Activated CD4-positive, alpha-beta T cell treated with anti-CD3 and anti-CD28 coated beads for 4 hours (primary cell): Measurements from ENCODE around the gene KRTAP12-4.
"Not testable (repeated sequence)": the region's sequence is repeated elsewhere in the genome, so short reads cannot be mapped to it uniquely, and the experiment has no call there.

ENCODE experiments used
- DNase-seq, 2 donors: peaks; one replicate each; pipeline ENCODE4 v3.0.0-alpha.2; 2020

Gene KRTAP12-4

DNA sequence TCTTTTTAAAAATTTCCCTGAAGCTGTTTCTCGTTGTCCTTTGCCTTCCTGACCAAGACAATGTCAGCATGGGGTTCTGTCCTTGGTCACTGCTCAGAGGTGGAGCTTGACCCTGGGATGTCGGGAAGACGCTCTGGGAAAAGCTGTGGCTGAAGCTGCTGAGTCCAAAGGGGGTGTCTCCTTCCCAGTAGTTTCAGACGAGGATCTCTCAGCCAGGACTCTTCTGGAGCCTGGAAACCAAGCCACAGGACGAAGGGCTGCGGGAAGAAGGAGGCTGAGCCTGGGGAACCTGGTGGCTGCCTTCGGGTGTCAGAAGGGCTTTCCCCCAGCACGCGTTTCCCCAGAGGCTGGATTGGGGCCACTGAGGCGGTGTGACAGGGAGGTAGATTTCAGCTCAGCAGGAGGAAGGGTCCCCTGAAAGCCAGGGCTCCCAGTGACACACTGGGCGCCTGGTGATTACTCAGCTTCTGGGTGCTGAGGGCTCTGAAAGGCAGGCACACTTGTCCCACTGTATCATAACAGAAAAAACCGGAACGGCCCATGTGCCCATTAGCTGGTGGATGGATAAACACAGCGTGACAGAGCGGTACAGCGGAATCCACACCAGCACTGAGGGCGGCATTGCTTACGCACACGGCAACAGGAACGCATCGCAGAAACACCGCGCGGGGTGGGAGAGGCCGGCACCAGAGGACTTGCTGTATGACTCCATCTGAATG, 32.5 kb upstream of the KRTAP12-4 start:
- DNase-seq, result no peak

DNA sequence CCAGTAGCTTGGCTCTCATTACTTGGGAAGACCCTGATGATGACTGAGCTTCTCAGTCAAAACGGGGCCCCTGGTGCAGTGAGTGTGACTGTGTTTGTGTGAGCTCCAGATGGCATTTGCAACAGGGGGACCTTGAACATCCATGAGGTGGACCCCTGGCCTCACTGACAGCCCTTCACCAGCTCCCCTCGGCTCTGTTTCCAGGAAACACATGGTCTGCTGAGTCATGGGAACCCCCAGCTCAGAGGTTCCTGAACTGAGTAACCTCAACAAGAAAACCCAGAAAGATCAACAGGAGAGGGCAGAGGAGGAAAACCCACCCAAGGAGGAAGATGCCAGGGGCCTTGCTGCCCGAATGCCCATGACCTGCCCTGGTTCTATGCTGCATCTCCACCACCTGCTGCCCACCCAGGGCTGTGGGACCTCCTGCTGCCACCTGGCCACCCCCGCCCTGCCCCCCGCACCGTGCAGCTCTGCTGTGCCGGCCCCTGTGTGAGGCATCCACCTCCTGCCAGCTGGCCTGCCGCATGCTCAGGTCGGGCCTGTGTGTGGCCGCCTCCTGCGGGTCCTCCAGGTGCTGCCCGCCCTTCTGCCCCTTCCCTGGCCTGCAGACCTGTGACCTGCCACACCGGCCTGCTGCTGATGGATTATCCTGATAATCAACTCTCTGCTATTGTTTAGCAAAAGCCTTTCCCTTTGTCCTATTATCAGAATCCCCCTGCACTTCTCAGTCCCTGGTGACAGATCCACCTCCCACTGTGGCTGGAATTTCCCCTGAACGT, 31.7 kb upstream of the KRTAP12-4 start:
- DNase-seq, result no peak

GRCh38 chr21:44685050-44685449, 30.6 kb upstream of the KRTAP12-4 start:
- DNase-seq, result not testable (repeated sequence)

DNA sequence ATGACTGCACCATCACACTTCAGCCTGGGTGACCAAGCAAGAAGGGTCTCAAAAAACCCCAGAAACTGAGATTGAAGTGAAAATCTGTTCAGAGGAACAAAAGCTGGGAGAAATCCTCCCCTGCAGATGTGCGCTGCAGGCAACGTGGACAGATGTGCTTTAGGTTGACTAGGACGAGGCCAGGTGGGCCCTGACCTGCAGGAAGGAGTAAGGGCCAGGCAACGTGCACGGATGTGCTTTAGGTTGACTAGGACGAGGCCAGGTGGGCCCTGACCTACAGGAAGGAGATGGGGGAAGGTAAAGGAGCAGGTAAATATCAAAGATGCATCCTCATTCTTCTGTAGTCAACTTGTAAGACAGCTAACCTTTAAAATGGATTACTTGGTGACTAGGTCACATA, 30.0 kb upstream of the KRTAP12-4 start:
- no peak for DNase-seq

GRCh38 chr21:44684077-44684476, 29.6 kb upstream of the KRTAP12-4 start:
- DNase-seq, result no peak

DNA sequence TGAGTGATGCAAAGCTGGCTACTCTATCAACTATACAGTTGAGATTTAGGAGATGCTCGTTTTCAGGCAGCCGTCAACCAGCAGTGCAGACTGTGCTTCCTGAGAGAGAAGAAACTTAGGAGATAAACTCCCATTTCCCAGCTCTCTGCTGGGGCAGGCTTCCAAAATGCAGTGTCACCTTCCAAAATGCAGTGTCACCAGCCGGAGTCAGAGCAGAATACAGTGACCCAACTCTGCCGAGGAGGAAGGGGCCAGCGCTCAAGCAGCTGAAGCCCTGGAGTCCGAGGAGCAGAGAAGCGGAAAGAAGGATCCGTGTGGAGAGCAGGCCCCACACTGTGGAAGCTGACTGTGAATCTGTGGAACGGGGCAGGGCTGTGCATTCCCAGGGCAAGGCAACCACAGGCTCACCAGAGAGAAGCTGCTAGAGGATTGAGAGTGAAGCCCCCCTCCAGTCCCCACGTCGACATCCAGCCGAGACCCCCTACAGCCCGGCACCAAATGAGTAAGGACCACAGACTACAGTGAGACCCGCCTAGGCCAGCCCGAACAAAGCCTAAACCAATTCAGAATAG, 28.2 kb upstream of the KRTAP12-4 start:
- DNase-seq, result no peak

DNA sequence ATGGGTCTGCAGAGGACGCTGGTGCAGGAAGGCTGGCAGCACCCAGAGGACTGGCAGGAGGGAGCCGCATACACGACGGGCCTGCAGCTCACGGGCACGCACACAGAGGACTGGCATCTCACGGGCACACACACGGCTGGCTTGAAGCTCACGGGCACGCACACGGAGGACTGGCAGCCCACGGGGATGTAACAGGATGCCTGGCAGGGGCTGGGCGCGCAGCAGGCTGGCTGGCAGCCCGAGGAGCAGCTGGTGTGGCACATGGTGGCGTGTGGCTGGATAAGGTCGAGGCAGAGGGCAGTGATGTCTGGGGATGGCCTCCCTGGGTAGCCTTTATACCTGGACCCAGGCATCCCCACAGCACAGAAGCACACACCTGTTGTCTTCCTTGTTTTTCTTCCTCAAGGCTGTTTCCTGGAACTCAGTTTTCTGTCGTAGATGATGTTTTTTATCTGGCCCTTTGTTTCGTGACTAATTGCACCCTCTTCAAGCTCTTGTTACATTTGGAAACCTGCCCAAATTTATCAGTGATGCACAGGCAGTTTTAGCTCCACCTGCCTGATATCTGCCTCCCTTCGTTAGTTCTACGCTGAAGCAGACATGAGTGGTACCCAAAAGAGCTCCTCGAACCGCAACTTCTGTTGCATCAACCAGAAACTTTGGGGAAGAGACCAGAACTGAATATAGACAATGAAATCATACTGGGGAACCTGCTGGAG, 27.6 kb upstream of the KRTAP12-4 start, which contains the start of gene KRTAP12-1:
TSS of gene KRTAP12-1 (minus strand) at position 303 of the 719 bp plus-strand sequence. CDS start at position 263, 40 bp downstream.
- DNase-seq, result no peak

GRCh38 chr21:44681152-44681551, 26.7 kb upstream of the KRTAP12-4 start:
- DNase-seq, result no peak

- DNase-seq, result no peak
These were observed 23.4 kb upstream of the KRTAP12-4 start for GRCh38 chr21:44677881-44678280.

DNA sequence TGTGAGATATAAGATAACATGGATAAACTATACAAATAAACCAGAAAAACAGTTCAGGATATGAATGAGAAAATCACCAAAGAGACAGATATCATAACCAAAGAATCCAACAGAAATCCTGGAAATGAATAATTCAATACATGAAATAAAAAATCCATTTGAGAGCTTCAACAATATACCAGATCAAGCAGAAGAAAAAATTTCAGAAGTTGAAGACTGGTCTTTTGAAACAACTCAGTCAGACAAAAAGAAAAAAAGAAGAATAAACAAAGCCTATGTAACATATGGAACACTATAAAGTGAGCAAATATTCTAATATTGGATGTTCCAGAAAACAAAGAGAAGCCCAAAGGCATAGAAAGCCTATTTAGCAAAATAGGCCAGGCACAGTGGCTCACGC, 17.5 kb upstream of the KRTAP12-4 start:
- no peak for DNase-seq

DNA sequence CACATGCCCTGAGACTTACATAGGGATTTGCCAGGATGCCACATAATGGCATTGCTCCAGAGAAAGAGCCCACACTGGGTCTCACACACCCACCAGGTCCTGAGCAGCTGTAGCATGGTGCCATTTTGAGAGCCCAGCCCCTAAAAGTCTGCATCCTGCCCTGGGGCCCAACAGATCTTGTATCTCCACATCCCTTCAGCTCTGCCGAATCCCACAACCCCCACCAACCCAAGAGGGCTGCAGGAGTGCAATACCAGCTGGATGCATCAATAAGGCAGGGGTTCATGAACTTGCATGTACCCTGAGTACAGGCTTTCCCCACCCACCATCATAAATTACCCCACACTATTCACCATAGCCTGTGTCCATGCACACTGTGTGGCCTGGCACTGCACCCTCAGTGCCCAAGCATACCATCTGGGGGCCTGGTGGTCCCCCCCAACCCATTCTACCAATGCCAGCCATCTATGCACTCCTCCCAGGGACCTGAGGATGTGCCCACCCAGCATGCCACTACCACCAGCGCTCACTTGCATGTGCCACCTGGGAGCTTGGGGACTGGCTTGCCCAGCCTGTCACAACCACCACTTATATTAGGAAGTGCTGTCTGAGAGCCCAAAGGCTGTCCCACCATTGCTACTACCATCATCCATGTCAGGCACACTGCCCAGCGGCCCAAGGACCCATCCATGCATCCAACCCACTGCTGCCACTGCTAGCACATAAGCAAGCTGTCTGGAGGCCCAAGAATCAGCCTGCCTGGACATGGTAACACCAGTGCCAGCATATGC, 16.4 kb upstream of the KRTAP12-4 start:
- no peak for DNase-seq

GRCh38 chr21:44667612-44668011, 13.2 kb upstream of the KRTAP12-4 start:
- DNase-seq, result no peak

DNA sequence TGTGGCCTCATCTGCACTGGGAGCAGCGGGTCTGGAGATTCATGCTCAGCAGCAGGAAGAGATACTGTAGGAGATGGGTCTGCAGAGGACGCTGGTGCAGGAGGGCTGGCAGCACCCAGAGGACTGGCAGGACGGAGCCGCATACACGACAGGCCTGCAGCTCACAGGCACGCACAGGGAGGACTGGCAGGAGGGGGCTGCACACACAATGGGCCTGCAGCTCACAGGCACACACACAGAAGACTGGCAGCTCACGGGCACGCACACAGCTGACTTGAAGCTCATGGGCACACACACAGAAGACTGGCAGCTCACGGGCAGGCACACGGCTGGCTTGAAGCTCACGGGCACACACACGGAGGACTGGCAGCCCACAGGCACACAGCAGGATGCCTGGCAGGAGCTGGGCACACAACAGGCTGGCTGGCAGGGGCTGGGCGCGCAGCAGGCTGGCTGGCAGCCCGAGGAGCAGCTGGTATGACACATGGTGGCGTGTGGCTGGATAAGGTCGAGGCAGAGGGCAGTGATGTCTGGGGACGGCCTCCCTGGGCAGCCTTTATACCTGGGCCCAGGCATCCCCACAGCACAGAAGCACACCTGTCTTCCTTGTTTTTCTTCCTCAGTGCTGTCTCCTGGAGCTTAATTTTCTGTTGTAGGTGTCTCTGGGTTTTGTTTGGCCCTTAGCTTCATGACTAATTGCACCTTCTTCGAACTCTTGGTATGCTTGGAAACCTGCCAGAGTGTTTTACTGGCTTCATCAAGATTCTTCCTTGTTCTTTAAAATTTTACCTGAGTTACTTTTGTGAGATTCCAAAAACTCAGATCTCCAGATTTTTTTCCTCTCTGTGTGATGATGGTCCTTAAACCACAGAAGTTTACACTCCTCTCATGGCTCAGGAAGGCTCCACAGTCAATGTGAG, 12.2 kb upstream of the KRTAP12-4 start, which contains the start of gene KRTAP12-2:
TSS of gene KRTAP12-2 (minus strand) at position 527 of the 920 bp plus-strand sequence. CDS start at position 486, 41 bp downstream.
- DNase-seq, result no peak

GRCh38 chr21:44664691-44665090, 10.2 kb upstream of the KRTAP12-4 start:
- no peak for DNase-seq

DNA sequence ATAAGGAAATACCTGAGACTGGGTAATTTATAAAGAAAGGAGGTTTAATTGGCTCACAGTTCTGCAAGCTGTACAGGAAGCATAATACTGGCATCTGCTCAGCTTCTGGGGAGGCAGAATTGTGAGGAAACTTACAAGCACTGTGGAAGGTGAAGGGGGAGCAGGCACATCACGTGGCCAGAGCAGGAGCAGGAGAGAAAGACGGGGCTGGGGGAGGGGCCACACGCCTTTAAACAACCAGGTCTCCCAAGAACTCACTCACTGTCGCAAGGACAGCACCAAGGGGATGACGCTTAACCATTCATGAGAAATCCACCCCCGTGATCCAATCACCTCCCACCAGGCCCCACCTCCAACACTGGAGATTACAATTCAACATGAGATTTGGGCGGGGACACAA, 7.1 kb upstream of the KRTAP12-4 start:
- not testable (repeated sequence) for DNase-seq

DNA sequence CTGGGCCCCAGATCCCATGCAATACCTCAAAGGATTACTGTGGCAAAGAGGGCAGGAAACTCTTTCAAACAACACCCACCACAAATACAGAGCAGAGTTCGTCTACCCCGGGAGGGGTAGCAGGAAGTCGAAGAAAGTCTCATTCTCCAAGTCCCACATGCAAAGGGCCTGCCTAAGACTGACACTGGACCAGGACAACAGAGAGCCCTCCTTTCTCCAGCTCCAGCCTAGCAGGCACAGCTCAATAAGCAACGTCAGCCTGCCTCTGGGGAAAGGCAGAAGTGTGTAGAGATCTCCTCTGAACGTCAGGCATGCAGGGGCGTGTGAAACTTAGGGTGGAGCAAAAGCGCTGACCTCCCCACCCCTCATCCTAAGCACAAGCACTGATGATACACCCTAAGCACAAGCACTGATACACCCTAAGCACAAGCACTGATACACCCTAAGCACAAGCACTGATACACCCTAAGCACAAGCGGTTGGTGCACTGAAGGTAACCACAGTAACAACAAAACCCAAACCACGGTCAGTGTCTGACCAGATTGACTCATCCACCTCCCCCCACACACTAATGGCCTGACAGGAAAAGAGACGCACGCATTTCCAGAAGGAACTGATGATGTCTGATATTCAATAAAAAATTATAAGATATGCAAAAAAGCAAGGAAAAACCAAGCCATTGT, 4.6 kb upstream of the KRTAP12-4 start:
- no peak for DNase-seq

GRCh38 chr21:44658541-44658910, 4.1 kb upstream of the KRTAP12-4 start:
- DNase-seq, result no peak

GRCh38 chr21:44657635-44658540, 3.4 kb upstream of the KRTAP12-4 start, which contains the start of gene KRTAP12-3:
Gene KRTAP12-3, plus strand, starts transcription at chr21:44657932. Its CDS starts 48 bp downstream, at chr21:44657980.
- peak in 1 of 2 donors; percentile 42 for DNase-seq

- no peak for DNase-seq
These were observed 2.4 kb upstream of the KRTAP12-4 start for GRCh38 chr21:44656868-44657267.
